H1 (cell line): Measurements from ENCODE around the gene FHIT. TPM values are rescaled to one million over a fixed set of nuclear protein-coding genes. Genes with fewer than 3 reads are reported as not detected.
A peak's percentile ranks its signal among the peaks of the same experiment; 100 is the strongest.

Experiments
- CTCF ChIA-PET: fragments of 300-600 bp; sonication (Branson Sonifier 250); formaldehyde crosslinking; loops from one replicate; lab custom pipeline; 2021; ENCODE audit not compliant: partially characterized antibody; lab: Charles Lee
- POLR2A ChIA-PET: fragments of 300-600 bp; sonication (Branson Sonifier 250); formaldehyde crosslinking; loops from one replicate; lab custom pipeline; 2021; ENCODE audit warnings: inconsistent platforms; ENCODE audit not compliant: partially characterized antibody; lab: Charles Lee
- DNase-seq, 2 experiments: peaks; one replicate each; pipeline versions ENCODE4 v3.0.0 to v3.0.0-alpha.2; 2010 to 2022; ENCODE audit warnings: low spot score in 2 of 2, low read depth in 1 of 2, mixed read lengths in 1 of 2
- FAIRE-seq: peaks from 2 replicates; lab custom pipeline; 2011; peaks lifted over from hg19 to GRCh38; lab: Jason Lieb, UNC
- H2AFZ ChIP-seq: 2 replicates; pipeline ENCODE4 v1.8.1; 2012; ENCODE audit warnings: low read length, inconsistent platforms
- H2AK5ac ChIP-seq: 2 replicates; pipeline ENCODE4 v1.6.1; 2013; ENCODE audit warnings: low read depth, low read length
- H2BK120ac ChIP-seq: replicated peaks from 2 replicates; pipeline ENCODE3; 2013; ENCODE audit warnings: low read depth, low read length, inconsistent platforms
- H2BK12ac ChIP-seq: 2 replicates; pipeline ENCODE4 v1.6.1; 2013; ENCODE audit warnings: low read depth, low read length
- H2BK15ac ChIP-seq: 2 replicates; pipeline ENCODE4 v1.6.1; 2013; ENCODE audit warnings: low read length
- H2BK20ac ChIP-seq: 2 replicates; pipeline ENCODE4 v1.6.1; 2013; ENCODE audit warnings: low read length
- H2BK5ac ChIP-seq: 2 replicates; pipeline ENCODE4 v1.6.1; 2013; ENCODE audit warnings: low read depth, low read length
- H3K14ac ChIP-seq: 2 replicates; pipeline ENCODE4 v1.6.1; 2013; ENCODE audit warnings: inconsistent platforms; ENCODE audit not compliant: insufficient read length
- H3K18ac ChIP-seq: 2 replicates; pipeline ENCODE4 v1.6.1; 2013; ENCODE audit warnings: low read length; ENCODE audit errors: extremely low read depth
- H3K23ac ChIP-seq: 2 replicates; pipeline ENCODE4 v1.6.1; 2013; ENCODE audit warnings: inconsistent platforms; ENCODE audit not compliant: insufficient read length
- H3K23me2 ChIP-seq: 2 replicates; pipeline ENCODE4 v1.6.1; 2013; ENCODE audit warnings: low read depth, low read length
- H3K27ac ChIP-seq: 2 replicates; pipeline ENCODE4 v1.6.1; 2011; ENCODE audit warnings: low read depth, low read length, inconsistent platforms
- H3K27me3 ChIP-seq, 4 experiments: replicated peaks in 1 of 4; 1 replicate in 1 of 4; 2 replicates in 3 of 4; pipeline versions ENCODE4 v1.6.1 to v1.8.1; 2011 to 2013; ENCODE audit warnings: low read length in 3 of 4, mild to moderate bottlenecking in 3 of 4, inconsistent platforms in 2 of 4, mixed read lengths in 2 of 4, moderate library complexity in 1 of 4; ENCODE audit not compliant: control insufficient read depth in 3 of 4, insufficient read depth in 3 of 4; ENCODE audit errors: extremely low read depth in 1 of 4
- H3K36me3 ChIP-seq, 4 experiments: 2 replicates each; pipeline versions ENCODE4 v1.6.1 to v1.8.1; 2011 to 2013; ENCODE audit warnings: mild to moderate bottlenecking in 4 of 4, low read length in 3 of 4, moderate library complexity in 2 of 4, control low read depth in 1 of 4, inconsistent platforms in 1 of 4; ENCODE audit not compliant: insufficient read depth in 4 of 4, control insufficient read depth in 2 of 4
- H3K4ac ChIP-seq: replicated peaks from 2 replicates; pipeline ENCODE3; 2013; ENCODE audit warnings: low read length, low read depth, mixed read lengths, inconsistent platforms; ENCODE audit not compliant: insufficient read length
- H3K4me1 ChIP-seq, 4 experiments: replicated peaks in 1 of 4; 1 replicate in 1 of 4; 2 replicates in 3 of 4; pipeline versions ENCODE4 v1.6.1 to v1.8.1; 2011 to 2013; ENCODE audit warnings: low read length in 3 of 4, inconsistent platforms in 2 of 4, mixed read lengths in 1 of 4; ENCODE audit not compliant: insufficient read depth in 4 of 4, control insufficient read depth in 3 of 4
- H3K4me2 ChIP-seq, 2 experiments: 2 replicates each; pipeline versions ENCODE4 v1.6.1 to v1.8.1; 2011 to 2013; ENCODE audit warnings: low read depth in 2 of 2, low read length in 2 of 2, control low read depth in 1 of 2, inconsistent platforms in 1 of 2, mild to moderate bottlenecking in 1 of 2; ENCODE audit not compliant: insufficient read depth in 1 of 2
- H3K4me3 ChIP-seq, 4 experiments: fragments of 200-600, 300-600 bp in 1 of 4; sonication (generic), shearing (Covaris generic), sonication (Bioruptor Twin) in 1 of 4; 2 replicates each; pipeline versions ENCODE4 v1.5.1 to v1.8.1; 2011 to 2016; ENCODE audit warnings: low read length in 4 of 4, low read depth in 3 of 4, control low read depth in 2 of 4, inconsistent platforms in 2 of 4, mild to moderate bottlenecking in 2 of 4, mixed read lengths in 1 of 4, moderate library complexity in 1 of 4; ENCODE audit not compliant: insufficient read depth in 2 of 4; ENCODE audit errors: extremely low read depth in 1 of 4
- H3K56ac ChIP-seq: replicated peaks from 2 replicates; pipeline ENCODE3; 2013; ENCODE audit warnings: low read depth, mild to moderate bottlenecking, mixed read lengths, low read length, inconsistent platforms; ENCODE audit not compliant: insufficient read length
- H3K79me1 ChIP-seq: 2 replicates; pipeline ENCODE4 v1.6.1; 2013; ENCODE audit warnings: low read depth, low read length, control low read depth
- H3K79me2 ChIP-seq, 2 experiments: 2 replicates each; pipeline versions ENCODE4 v1.6.1 to v1.8.1; 2012 to 2013; ENCODE audit warnings: low read length in 2 of 2, mild to moderate bottlenecking in 2 of 2, inconsistent platforms in 1 of 2; ENCODE audit not compliant: insufficient read depth in 2 of 2, control insufficient read depth in 1 of 2
- H3K9ac ChIP-seq, 4 experiments: replicated peaks in 1 of 4; 1 replicate in 1 of 4; 2 replicates in 3 of 4; pipeline versions ENCODE4 v1.6.1 to v1.8.1; 2011 to 2013; ENCODE audit warnings: low read depth in 3 of 4, low read length in 3 of 4, control low read depth in 2 of 4, mild to moderate bottlenecking in 2 of 4, moderate library complexity in 2 of 4, inconsistent platforms in 1 of 4; ENCODE audit errors: extremely low read depth in 1 of 4
- H3K9me3 ChIP-seq, 2 experiments: 2 replicates each; pipeline versions ENCODE4 v1.6.1 to v1.8.1; 2012 to 2013; ENCODE audit warnings: mild to moderate bottlenecking in 2 of 2, moderate library complexity in 2 of 2, control low read depth in 1 of 2, inconsistent platforms in 1 of 2, low read depth in 1 of 2, low read length in 1 of 2, mixed read lengths in 1 of 2; ENCODE audit not compliant: insufficient read depth in 2 of 2
- H4K20me1 ChIP-seq, 2 experiments: replicated peaks in 1 of 2; 2 replicates each; pipeline versions ENCODE3 to v1.8.1; 2011 to 2013; ENCODE audit warnings: inconsistent platforms in 2 of 2, low read length in 2 of 2, mild to moderate bottlenecking in 1 of 2; ENCODE audit not compliant: insufficient read depth in 2 of 2, control insufficient read depth in 1 of 2
- H4K5ac ChIP-seq: 2 replicates; pipeline ENCODE4 v1.6.1; 2013; ENCODE audit warnings: low read length, low read depth, mixed read lengths, inconsistent platforms; ENCODE audit not compliant: insufficient read length
- H4K8ac ChIP-seq: 2 replicates; pipeline ENCODE4 v1.8.0; 2013; ENCODE audit warnings: mild to moderate bottlenecking, moderate library complexity, low read length, inconsistent platforms; ENCODE audit not compliant: insufficient read depth; ENCODE audit errors: extremely low read depth
- H4K91ac ChIP-seq: replicated peaks from 2 replicates; pipeline ENCODE3; 2013; ENCODE audit warnings: low read length, mixed read lengths, inconsistent platforms; ENCODE audit not compliant: insufficient read length
- BRCA1 ChIP-seq: IDR thresholded peaks from 2 replicates; pipeline ENCODE4 v1.6.1; 2012; ENCODE audit warnings: low read depth, low read length, improper control_type of control experiment
- CBX5 ChIP-seq: fragments of 300-800, 300-1000 bp; sonication (generic); IDR thresholded peaks from 2 replicates; pipeline ENCODE4 v1.7.1; 2016; ENCODE audit warnings: antibody characterized with exemption, low read length, low read depth
- CEBPB ChIP-seq: IDR thresholded peaks from 2 replicates; pipeline ENCODE4 v1.6.1; 2012; ENCODE audit warnings: low read depth, low read length
- CHD1 ChIP-seq: IDR thresholded peaks from 2 replicates; pipeline ENCODE4 v1.6.1; 2012; ENCODE audit warnings: low read depth, low read length, improper control_type of control experiment
- EZH2 ChIP-seq: fragments of 200-600 bp; sonication (generic); IDR thresholded peaks from 2 replicates; pipeline ENCODE4 v1.7.1; 2012; ENCODE audit warnings: low read depth, mild to moderate bottlenecking, moderate library complexity, low read length, inconsistent platforms; ENCODE audit not compliant: severe bottlenecking
- JUND ChIP-seq: IDR thresholded peaks from 2 replicates; pipeline ENCODE4 v1.6.1; 2011; ENCODE audit warnings: mild to moderate bottlenecking, improper control_type of control experiment, low read length
- PHF8 ChIP-seq: fragments of 200-600 bp; sonication (generic); conservative IDR thresholded peaks from 2 replicates; pipeline ENCODE4 v1.7.1; 2012; ENCODE audit warnings: low read depth, mild to moderate bottlenecking, inconsistent platforms, low read length, moderate library complexity
- SIRT6 ChIP-seq: IDR thresholded peaks from one replicate; pipeline ENCODE4 v1.7.1; 2012; ENCODE audit warnings: low read length, inconsistent platforms
- SP1 ChIP-seq: IDR thresholded peaks from 2 replicates; pipeline ENCODE4 v1.6.1; 2011; ENCODE audit warnings: low read depth, low read length
- SP2 ChIP-seq: IDR thresholded peaks from 2 replicates; pipeline ENCODE4 v1.6.1; 2012; ENCODE audit warnings: mild to moderate bottlenecking, low read length, inconsistent platforms
- SP4 ChIP-seq: IDR thresholded peaks from 2 replicates; pipeline ENCODE4 v1.6.1; 2012; ENCODE audit warnings: low read length, inconsistent platforms
- TAF7 ChIP-seq: optimal IDR thresholded peaks from 2 replicates; pipeline ENCODE3; 2011; ENCODE audit warnings: low read depth, mild to moderate bottlenecking, inconsistent platforms, low read length, moderate library complexity, borderline replicate concordance
- TEAD4 ChIP-seq: IDR thresholded peaks from 2 replicates; pipeline ENCODE4 v1.6.1; 2012; ENCODE audit warnings: low read depth, low read length, inconsistent platforms, mixed read lengths
- YY1 ChIP-seq: IDR thresholded peaks from 2 replicates; pipeline ENCODE4 v1.6.1; 2011; ENCODE audit warnings: low read depth, mild to moderate bottlenecking, low read length
- whole genome bisulfite sequencing, 2 experiments: shearing (Covaris generic) in 1 of 2; methylation state at CpG; one replicate each; pipeline versions ENCODE4 v1.1.6 to v1.1.7; 2013 to 2015; ENCODE audit warnings: low lambda C conversion rate in 2 of 2, mixed read lengths in 2 of 2, inconsistent platforms in 1 of 2, low coverage in 1 of 2, missing lambda C conversion rate in 1 of 2; ENCODE audit not compliant: insufficient replicate concordance in 2 of 2, insufficient coverage in 1 of 2, insufficient read length in 1 of 2; ENCODE audit errors: extremely low coverage in 1 of 2, missing lambda C conversion rate in 1 of 2; 5-methylcytosine and 5-hydroxymethylcytosine counted together
- polyA plus RNA-seq, 7 experiments: library from polyadenylated mRNA; depleted of rRNA in 3 of 7; stranded (reverse) in 5 of 7; unstranded in 2 of 7; fragments of >200 nt in 5 of 7; fragments of 200-250 nt in 2 of 7; gene quantifications; 1 replicate in 5 of 7; 2 replicates in 1 of 7; 4 replicates in 1 of 7; pipeline versions ENCODE4 v1.2.1 to v1.2.3, GENCODE V29; 2011 to 2013; ENCODE audit warnings: missing spikeins in 2 of 7, mixed read lengths in 2 of 7
- total RNA-seq: library from RNA; stranded (reverse); fragmentation: NEBNext Ultra II Directional; extraction: Animal tissue kit (Norgen Biotek cat#: 25700); gene quantifications from 2 replicates; pipeline ENCODE4 v1.2.1, GENCODE V29; 2021
- TF ChIP-seq, protein P1 (sequence below): IDR thresholded peaks from 2 replicates; pipeline ENCODE4 v1.6.1; 2011; ENCODE audit warnings: low read depth, mild to moderate bottlenecking, low read length; ENCODE audit not compliant: insufficient read depth

Gene FHIT
- total and polyA plus RNA-seq, 2 of the 8 experiments (the other 6 are each of a cell fraction or from before 2014, with no cell fraction given) = 1.2 to 3.2 TPM

DNA sequence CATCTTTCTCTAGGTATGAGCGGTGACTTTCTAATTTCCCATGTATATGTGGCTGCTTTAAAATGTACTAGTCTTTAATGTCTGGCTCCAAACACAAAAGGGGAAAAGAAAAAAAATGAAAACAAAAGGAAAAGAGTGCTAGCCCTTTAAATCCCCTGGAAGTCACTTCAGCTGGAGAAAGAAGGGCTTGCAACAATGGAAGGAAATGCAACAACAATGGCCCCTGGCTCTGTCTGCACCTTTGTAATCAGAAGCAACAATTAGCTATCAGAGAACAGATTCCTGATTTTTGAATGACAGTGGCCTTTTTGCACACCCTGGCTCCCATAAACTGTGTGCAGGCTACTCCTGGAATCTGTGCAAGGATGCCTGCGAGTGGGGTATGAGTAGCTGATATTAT lies 591.2 kb downstream of the FHIT start:
- no peak for FAIRE-seq
- no peak overlapping the region for H3K4ac ChIP-seq
- no peak overlapping the region for H2BK12ac ChIP-seq
- no peak overlapping the region for H3K27ac ChIP-seq
- H2BK15ac ChIP-seq = no peak overlapping the region
- H2BK20ac ChIP-seq = peak overlapping the region; percentile 62
- H3K9ac ChIP-seq = no peak overlapping the region
- H4K5ac ChIP-seq = no peak overlapping the region
- H3K18ac ChIP-seq = no peak overlapping the region; the same call in 1 of the 2 replicates
- H3K27me3 ChIP-seq = no peaks in the 10 kb centered on the region
- WGBS, 2 experiments = 89% methylated on average over 2 of the region's 2 CpGs; no CpG with 5 or more reads in 1 of the 2 experiments
- H3K4me2 ChIP-seq = no peak overlapping the region
- DNase-seq = no peak
- peaks cover 6 to 16% of the 10 kb centered on the region in 2 experiments for H3K9me3 ChIP-seq
- peaks cover 0 to 4% (median 1%) of the 10 kb centered on the region in 4 experiments; a peak in 2 of 7 replicates for H3K4me1 ChIP-seq
- H2BK120ac ChIP-seq = peak overlapping the region; percentile 66
- H2AK5ac ChIP-seq = no peak overlapping the region
- H4K20me1 ChIP-seq = no peaks in the 10 kb centered on the region
- CTCF ChIA-PET = no interaction called here
- no peaks in the 10 kb centered on the region for H3K79me2 ChIP-seq
- peak overlapping the region; percentile 41; the same call in 1 of the 2 replicates for H2BK5ac ChIP-seq
- no peak overlapping the region for H3K14ac ChIP-seq
- no peak overlapping the region for H4K8ac ChIP-seq
- POLR2A ChIA-PET = interaction anchor here (1.8 kb wide), 1 partner anchor 9 kb away, joined by 8 read pairs; no protein-coding TSS in a partner anchor
- H3K36me3 ChIP-seq = peaks cover 0 to 13% (median 2%) of the 10 kb centered on the region in 4 experiments; a peak in 2 of 8 replicates
- H3K56ac ChIP-seq = no peak overlapping the region
- H2AFZ ChIP-seq = peak overlapping the region; percentile 35; the same call in 1 of the 2 replicates
- no peak overlapping the region for H3K4me3 ChIP-seq
- no peaks in the 10 kb centered on the region for H3K79me1 ChIP-seq
- no peak overlapping the region for H4K91ac ChIP-seq
- no peak overlapping the region for H3K23ac ChIP-seq
- no peaks in the 10 kb centered on the region for H3K23me2 ChIP-seq
- TF ChIP-seq JUND (no peak), SP2 (no peak), PHF8 (no peak), SP1 (no peak), SP4 (no peak), CBX5 (no peak), YY1 (no peak), TAF7 (no peak), BRCA1 (no peak), EZH2 (no peak), TEAD4 (no peak), CHD1 (no peak), CEBPB (no peak), SIRT6 (no peak)
- TF ChIP-seq, protein P1, sequence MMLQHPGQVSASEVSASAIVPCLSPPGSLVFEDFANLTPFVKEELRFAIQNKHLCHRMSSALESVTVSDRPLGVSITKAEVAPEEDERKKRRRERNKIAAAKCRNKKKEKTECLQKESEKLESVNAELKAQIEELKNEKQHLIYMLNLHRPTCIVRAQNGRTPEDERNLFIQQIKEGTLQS = no peak
